WI38 (cell line): ENCODE results near the gene SH3BGRL.

Experiments
- H3K4me3 ChIP-seq: 2 replicates; pipeline ENCODE4 v1.5.1; 2011; ENCODE audit warnings: low read depth, mild to moderate bottlenecking, control low read depth, low read length
- CTCF ChIP-seq: IDR thresholded peaks from 2 replicates; pipeline ENCODE4 v1.5.1; 2012; ENCODE audit warnings: low read depth, mild to moderate bottlenecking, control low read depth, low read length

Gene SH3BGRL

GRCh38 chrX:81257817-81258216 is 55.9 kb downstream of the SH3BGRL start:
- TF ChIP-seq CTCF = no peak
- H3K4me3 ChIP-seq = no peak overlapping the region

GRCh38 chrX:81259020-81259713 is 57.3 kb downstream of the SH3BGRL start:
- TF ChIP-seq CTCF = no peak
- H3K4me3 ChIP-seq = no peak overlapping the region

DNA sequence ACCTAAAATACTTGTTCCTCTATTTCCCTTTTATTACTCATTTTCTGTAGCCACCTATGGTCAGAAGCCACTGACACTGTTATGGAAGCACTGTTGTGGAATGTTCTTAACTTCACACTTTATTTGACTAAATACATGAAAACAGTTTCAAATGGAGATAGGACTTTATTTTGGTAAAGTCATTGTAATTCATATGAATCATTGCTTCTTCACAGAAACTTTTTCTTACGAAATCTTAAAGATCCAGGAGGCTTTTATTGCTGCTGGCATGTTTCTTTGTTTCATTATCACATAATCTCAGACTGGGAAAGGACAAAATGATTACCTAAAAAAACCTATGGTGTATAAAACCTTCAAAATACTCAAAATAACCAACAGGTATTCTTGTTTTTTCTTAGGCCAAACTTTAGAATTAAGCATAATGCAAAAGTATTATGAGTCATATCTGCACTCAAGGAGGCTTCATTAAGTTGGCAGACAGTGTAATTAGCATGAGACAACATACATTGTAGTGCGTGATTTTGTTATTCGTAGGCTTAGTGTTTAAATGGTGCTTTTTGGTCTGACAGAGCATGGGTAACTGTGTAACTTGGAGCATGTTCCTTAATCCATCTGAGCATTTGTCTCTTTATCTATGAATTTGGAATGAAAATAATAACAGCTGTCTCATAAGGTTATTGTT is 58.0 kb downstream of the SH3BGRL start:
- no peak for TF ChIP-seq CTCF
- H3K4me3 ChIP-seq = no peak overlapping the region

DNA sequence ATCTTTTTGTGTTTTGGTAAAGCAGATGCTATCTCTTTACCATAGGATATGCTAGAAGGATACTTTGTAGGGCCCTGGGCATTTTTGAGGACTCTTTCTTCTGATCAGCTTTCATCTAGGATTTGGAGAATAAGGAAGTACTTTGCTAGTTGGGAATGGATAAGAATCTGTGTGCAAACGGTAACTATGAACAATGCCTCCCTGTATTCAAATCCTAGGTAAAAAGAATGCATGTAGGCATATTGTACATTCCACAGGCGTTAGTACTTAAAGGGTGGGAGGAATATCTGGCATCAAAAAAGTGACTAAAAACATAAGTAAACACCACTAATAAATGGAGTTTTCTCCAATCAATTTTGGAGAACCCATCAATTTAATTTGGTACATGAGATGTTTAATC is 59.7 kb downstream of the SH3BGRL start:
- no peak for TF ChIP-seq CTCF
- H3K4me3 ChIP-seq = no peak overlapping the region

DNA sequence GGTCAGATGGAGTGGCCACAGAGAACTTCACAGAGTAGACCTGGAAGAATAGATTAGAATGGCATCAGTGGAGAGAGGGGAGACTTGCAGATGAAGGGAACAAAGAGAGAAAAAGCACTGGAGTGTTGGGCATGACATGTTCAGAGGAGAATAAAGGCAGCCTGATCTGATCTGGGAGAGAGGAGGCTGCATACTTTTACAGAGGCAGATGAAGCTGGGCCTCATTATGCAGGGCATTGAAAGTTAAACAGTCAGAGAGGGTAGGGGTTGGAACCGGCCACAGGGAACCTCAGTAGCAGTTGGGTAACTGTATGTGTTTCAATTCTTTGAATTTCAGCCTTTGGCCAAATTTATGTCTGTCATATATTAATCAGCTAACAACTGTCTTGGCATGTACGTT is 61.2 kb downstream of the SH3BGRL start:
- no peak overlapping the region for H3K4me3 ChIP-seq
- no peak for TF ChIP-seq CTCF

DNA sequence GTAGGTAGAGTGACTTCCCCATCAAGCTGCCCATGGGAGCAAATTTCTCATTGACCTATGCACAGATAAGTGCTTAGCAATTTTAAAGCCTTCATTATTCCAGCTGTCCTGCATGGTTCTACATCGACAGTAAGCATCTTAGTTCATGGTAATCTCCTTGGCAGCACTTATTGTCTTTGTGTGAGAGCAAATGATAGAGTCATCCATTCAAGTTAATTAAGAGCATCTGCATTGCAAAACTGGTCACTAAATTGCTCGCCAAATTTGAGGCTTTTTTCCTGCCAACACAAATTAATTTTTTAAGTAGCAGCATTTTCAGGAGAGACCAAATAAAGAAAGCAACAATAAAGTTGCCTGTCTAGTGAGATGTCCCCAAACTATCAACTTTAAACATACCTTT is 76.7 kb downstream of the SH3BGRL start:
- no peak for TF ChIP-seq CTCF
- H3K4me3 ChIP-seq = no peak overlapping the region

GRCh38 chrX:81280148-81280547 is 78.2 kb downstream of the SH3BGRL start:
- no peak for TF ChIP-seq CTCF
- no peak overlapping the region for H3K4me3 ChIP-seq
